Activated T-helper 1 cell treated with Interleukin-2 at 50 U/mL for 16 hours (primary cell): ENCODE measurements around the gene RAB33B.
"Not testable (repeated sequence)": the region's sequence is repeated elsewhere in the genome, so short reads cannot be mapped to it uniquely, and the experiment has no call there.

Experiments used
- DNase-seq: peaks from one replicate; pipeline ENCODE4 v3.0.0-alpha.2; 2020; ENCODE audit warnings: low read depth

RAB33B gene

DNA sequence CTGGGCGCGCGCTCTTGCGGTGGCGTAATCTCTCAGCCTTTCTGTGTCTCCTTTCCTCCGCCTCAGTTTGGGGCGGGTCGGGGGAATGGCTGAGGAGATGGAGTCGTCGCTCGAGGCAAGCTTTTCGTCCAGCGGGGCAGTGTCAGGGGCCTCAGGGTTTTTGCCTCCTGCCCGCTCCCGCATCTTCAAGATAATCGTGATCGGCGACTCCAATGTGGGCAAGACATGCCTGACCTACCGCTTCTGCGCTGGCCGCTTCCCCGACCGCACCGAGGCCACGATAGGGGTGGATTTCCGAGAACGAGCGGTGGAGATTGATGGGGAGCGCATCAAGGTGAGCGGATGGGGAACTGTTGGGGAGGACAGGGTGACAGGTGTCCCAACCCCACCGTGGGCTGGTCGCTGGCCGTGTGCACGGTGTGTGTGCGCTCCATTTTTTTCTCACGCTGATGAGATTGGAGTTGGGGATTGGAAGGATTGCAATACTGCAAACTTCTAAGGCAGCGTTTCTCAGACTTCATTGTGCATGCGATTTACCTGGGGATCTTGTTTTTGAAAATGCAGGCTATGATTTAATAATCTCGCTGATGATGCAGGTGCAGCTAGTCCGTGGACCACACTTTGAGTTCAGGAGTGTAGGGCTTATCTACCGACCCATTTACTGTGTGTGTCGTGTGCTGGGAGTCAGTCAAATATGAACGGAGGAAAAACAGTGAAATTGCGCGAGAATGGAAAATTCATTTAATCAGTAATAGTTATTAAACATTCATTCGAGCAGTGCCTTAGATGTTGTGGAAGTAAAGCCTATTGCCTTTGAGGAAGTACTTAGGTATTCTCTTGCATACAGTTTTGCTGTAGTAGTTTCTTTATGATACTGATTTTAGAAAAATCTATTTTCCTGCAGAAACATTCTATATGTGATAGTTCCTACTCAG, at the start of gene RAB33B:
Gene RAB33B, plus strand, starts transcription at position 11 of the 935 bp plus-strand sequence. Its CDS starts 75 bp downstream, at position 86.
- no peak for DNase-seq

DNA sequence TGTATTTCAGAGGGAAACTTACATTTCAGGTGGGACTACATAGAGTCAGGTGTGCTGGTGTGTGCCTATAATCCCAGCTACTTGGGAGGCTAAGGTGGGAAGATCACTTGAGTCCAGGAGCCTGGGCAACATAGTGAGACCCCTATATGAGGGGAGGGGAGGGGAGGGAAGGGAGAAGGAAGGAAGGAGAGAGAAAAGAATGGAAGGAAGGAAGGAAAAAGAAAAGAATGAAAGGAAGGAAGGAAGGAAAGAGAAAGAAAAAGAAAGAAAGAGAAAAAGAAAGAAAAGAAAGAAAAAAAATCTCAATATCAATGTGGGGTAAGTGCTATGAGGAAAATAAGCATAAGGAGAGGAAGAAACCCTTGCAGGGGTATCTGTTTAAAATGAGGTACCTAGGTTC, 43.6 kb upstream of the RAB33B start:
- no peak for DNase-seq

DNA sequence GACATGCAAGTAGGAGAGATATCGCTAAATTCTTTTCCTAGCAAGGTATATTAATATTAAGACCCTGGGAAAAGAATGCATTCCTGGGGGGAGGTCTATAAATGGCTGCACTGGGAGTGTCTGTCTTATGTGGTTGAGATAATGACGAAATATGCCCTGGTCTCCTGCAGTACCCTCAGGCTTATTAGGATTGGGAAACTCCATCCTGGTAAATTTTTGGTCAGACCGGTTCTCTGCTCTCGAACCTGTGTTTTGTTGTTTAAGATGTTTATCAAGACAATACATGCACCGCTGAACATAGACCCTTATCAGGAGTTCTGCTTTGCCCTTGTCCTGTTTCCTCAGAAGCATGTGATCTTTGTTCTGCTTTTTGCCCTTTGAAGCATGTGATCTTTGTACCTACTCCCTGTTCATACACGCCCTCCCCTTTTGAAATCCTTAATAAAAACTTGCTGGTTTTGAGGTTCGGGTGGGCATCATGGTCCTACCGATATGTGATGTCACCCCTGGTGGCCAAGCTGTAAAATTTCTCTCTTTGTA, 39.2 kb upstream of the RAB33B start:
- DNase-seq = not testable (repeated sequence)

DNA sequence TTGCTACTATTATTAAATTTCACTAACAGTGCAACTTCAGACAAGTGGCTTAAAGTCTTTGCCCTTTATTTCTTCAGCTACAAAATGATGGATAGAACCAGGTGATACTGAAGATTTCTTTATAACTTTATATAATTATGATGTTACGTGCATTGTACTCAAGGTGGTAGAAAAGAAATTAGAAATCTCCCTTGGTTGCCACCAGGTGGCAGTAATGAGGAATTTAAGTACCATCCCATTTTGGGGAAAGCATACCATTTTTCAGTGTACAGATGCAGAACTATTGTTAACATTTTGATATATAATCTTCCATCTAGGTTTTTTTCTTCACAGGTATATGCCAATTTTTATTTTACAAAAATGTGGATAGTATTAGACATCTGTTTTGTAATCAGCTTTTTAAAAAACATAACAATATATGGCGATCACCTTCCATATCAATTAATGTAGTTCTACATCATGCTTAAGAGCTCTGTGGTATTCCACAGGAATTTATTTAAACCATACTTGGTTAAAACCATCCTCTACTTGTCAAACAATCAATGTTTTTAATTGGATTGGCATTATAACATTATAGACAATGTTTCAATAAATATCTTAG, 37.7 kb upstream of the RAB33B start:
- DNase-seq = no peak

DNA sequence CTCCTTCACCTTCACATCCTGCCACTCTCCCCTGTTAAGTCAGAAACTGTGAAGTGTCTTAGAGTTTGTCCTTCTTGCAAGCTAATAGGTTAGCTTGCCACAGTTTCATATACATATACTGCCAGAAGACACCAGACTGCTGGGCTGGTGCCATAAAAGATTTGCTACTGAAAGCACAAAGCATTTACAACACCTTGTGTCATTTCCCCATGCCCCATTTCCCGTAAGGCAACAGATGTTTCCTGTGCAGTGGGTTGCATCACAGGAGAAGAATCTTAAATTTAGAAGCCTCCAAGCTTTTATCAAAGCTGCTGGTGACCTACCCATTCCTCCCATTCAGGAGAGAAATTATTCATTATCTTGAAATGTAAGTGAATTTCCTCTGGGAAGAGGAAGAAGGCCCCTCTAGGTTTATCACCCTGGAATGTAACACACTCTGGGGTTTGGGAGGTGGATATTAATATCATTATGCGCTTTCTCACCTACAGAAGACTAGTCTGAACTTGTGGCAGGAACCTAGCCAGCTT, 34.5 kb upstream of the RAB33B start:
- no peak for DNase-seq

DNA sequence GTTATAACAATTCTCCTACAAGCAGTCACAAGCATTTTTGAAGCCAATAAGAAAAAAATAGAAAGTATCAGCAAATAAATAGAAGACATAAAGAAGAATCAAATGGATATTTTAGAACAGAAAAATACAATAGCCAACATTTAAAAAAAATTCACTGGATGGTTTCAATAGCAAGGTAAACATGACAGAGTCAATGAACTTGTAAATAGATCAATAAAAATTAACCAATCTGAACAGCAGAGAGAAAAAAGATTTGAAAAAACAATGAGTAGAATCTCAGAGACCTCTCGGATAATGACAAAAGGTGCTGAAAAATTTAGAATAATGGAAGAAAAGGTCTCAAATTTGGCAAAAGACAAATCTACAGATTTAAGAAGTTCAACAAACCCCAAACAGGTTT, 33.3 kb upstream of the RAB33B start:
- no peak for DNase-seq

DNA sequence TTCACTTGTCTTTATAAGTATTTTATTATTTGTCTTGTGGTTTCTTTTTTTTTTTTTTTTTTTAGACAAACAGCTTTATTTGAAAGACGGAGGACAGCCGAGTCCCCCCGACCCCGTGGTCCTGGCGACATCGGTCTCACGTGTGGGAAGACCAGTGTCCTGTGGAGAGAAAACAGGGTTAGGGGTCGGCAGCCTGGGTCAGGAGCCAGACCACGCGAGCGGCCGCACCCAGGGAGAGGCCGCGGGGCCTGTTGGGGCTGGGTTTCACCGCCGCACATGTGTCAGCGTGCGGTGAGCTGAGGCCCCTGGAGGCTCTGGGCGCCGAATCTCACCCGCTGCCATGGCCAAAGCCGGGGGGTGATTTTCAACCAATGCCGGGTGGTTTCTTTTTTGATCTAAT, 17.8 kb upstream of the RAB33B start:
- DNase-seq = no peak

DNA sequence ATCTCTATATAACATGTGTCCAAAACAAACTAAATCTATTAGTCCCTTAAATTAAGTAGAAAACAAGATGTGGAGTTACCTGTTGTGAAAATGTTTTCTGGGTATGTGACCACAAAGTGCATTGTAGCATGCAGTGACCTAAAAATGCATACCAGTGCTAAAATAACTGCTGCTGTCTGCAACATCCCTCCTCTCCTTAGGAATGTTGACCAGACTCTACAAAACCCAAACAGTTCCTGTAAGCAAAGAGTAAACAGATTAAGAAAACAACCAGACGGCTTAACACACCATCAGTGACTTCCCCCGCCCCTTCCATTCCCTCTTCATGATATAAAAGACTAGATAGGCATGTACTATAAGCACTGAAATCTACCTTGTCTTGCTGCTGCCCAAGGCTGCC, 15.8 kb upstream of the RAB33B start:
- no peak for DNase-seq

DNA sequence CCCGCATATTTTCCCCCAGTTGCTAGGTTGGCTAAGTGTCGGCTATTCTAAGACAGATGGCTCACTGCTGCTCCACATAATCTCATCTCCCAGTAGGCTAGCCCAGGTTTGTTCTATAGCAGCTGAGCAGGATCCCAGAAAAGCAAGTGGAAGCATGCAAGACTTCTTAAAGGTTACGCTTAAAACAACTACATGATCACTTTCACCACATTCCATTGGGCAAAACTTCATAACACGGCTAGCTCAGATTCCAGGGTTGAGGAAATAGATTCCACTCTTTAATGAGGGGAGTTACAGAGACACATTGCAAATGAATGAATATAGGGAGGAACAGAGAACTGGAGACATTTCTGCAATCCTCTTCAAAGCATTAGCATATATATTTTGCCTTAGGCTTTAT, 12.9 kb upstream of the RAB33B start:
- DNase-seq = no peak

DNA sequence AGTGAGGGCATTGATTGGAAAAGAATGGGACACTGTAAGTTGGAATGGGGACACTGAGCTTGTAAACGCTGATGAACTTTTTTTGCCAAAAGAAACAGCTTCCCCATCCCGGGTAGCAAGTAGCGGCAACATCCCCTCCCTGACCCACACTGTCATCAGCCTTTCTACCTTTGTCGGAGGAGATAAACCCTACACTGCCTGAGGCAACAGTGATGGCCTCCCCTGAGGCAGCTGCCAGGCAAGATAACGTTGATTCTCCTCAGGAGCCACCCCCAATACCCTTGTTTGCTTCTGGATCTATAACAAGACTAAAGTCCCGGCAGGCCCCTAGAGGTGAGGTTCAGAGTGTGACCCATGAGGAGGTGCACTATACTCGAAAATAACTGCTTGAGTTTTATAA, 10.3 kb upstream of the RAB33B start:
- no peak for DNase-seq

DNA sequence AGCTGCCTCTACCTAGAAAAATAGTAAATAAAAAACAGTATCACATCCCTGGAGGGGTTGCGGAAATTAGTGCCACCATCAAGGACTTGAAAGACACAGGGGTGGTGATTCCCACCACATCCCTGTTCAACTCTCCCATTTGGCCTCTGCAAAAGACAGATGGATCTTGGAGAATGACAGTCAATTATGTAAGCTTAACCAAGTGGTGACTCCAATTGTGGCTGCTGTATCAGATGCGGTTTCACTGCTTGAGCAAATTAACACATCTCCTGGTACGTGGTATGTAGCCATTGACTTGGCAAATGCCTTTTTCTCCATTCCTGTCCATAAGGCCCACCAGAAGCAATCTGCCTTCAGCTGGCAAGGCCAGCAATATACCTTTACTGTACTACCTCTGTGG, 9.0 kb upstream of the RAB33B start:
- not testable (repeated sequence) for DNase-seq

DNA sequence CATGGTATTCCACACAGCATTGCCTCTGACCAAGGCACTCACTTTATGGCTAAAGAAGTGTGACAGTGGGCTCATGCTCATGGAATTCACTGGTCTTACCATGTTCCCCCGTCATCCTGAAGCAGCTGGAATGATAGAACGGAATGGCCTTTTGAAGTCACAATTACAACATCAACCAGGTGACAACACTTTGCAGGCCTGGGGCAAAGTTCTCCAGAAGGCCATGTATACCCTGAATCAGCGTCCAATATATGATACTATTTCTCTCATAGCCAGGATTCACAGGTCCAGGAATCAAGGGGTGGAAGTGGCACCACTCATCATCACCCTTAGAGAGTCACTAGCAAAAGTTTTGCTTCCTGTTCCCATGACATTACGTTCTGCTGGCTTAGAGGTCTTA, 6.8 kb upstream of the RAB33B start:
- not testable (repeated sequence) for DNase-seq

DNA sequence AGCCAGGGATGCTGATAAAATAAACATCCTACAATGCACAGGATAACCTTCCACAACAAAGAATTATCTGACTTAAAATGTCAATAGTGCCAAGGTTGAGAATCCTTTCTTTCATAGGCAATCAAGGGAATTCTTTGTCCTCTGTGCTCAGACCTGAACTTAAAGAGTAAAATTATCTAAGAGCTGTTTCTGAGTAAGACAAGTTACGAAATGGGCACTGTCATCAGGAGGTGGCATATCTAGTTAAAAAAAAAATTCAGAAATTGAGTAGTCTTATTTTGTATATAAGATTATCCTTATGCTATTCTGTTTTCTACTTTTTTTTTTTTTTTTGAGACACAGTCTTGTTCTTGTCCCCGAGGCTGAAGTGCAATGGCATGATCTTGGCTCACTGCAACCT, 3.3 kb upstream of the RAB33B start:
- DNase-seq = no peak

DNA sequence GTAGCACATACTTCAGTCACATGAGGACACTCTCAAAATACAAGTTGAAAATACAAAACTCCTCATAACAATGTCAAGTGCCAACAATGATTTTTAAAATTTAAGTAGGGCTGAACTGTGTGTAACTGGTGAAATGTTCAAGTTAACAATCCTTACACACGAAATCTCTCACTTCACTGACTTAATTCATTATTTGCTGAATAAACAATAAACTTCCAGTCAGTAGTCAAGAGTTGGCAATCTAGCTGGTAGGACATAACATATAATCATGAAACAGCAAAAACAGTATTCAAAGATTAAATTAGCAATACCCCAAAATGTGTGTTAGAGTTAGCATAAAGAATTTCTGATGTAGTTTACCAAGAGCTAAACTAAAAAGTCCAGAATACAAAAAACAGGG, 1.9 kb upstream of the RAB33B start:
- DNase-seq = no peak

DNA sequence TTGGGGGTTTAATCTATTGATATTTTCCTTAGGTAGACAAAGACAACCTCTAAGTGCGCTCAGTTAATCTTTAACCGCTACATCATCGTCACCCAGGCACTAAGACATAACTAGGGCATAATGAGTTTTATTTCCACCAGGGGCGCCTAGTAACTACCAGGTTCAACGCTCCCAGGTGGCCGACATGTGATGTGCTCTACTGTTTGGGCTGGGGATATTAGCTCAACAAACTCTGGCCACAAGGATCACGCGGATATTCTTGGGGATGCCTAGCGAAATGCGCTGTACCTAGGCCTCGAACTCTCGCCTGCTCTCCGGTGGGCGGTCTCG, 915 bp upstream of the RAB33B start:
- DNase-seq = peak; percentile 44

DNA sequence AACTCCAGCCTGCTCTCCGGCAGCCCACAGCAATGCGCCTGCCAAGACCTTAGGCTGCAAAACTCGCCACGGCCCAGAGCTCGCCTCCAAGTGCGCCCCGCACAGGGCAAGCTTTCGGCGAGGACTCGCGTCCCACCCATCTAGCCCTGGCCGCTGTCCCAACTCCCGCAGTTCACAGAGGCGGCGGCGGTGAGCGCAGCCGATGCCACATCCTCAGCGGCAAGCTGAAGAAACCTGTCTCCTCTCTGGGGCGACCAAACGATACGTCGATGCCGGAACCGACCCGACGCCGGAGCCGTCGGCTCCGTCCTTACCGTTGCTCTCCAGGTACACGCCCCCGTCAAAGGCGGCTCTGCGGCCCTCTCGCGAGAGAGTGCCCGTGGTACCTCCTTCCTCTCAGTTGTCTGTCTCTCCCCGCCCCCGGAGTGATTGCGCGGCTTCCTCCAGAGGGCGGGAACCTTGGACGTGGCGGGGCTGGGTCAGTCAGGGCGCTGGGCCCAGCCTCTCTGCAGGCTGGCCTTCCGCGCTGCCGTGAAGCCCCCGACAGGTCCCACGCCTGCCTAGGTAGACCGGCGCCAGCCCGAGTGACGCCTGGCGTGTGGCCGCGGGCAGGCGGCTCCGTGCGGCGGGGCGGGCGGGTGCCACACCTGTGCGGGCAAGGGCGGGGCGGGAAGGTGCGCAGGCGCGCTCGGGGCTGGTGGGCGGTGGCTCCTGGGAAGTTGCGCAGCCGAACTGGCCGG, 380 bp upstream of the RAB33B start:
- DNase-seq = peak; percentile 92

DNA sequence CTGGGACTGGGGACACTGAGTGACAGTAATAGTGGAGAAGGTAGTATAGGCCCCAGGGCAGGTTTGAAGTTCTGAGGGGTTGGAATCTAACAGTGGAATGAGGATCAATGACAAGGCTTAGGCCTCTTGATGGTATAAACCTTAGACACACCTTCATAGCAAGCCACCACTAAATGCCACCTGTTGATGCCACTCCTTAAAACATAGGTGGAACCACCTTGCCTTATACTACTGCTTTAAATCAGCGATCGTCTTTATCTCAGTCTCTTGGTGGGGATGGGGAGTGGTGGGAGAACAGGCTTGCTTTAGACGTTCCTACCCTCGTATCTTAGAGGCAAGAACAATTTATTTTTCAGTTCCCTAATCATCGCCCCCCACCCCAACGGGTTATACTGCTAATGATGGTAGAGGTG, 1.2 kb downstream of the RAB33B start:
- DNase-seq = no peak

DNA sequence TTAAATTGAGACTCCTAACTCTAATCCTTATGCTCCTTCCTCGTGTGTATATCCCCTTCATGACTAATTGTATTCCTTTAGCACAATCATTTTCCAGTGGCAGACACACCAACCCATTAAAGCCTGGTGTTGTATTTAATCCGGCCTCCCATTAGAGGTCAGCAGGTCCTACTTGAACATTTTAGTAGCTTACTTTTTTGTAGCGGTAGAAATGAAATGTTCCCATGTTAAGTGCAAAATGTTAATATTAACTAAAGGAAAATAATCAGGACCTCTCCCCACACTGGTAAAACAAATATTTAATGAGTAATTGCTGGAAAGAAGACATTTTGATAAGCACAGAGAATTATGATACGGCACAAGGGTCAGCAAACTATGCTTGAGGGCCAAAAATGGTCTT, 3.4 kb downstream of the RAB33B start:
- DNase-seq = no peak

DNA sequence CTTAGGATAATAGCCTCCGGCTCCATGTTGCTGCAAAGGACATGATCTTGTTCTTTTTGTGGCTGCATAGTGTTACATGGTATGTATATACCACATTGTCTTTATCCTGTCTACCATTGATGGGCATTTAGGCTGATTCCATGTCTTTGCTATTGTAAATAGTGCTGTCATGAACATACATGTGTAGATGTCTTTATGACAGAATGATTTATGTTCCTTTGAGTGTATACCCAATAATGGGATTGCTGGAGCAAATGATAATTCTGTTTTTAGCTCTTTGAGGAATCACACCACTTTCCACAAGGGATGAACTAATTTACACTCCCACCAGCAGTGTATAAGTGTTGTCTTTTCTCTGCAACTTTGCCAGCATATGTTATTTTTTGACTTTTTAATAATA, 4.6 kb downstream of the RAB33B start:
- no peak for DNase-seq

DNA sequence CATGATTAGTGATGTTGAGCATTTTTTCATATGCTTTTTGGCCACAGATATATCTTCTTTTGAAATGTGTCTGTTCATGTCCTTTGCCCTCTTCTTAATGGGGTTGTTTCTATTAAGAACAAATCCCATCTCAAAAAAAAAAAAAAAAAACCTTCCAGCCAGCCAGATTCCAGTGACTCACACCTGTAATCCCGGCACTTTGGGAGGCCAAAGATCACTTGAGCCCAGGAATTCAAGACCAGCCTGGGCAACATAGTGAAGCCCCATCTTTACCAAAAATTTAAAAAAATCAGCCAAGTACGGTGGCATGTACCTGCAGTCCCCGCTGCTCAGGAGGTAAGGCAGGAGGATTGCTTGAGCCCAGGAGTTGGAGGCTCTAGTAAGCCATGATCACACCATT, 5.1 kb downstream of the RAB33B start:
- no peak for DNase-seq

DNA sequence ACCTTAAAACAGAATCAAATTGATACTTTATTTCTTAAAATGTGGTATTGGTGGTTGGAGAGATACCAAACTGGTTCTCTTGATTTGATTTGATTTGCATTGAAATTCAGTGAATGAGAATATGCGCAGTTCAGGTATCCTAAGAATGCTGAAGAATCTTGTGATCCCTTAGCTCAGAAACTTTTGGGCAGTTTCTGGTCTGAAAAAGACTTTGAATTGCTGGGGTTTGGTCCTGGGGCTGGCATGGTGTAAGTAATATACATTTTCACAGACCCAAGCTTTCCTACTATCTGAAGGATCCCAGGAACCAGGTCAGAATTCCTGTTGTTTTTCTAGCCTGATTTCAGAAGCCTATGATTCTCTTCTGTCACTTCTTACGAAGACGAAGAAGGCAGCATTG, 6.6 kb downstream of the RAB33B start:
- no peak for DNase-seq

DNA sequence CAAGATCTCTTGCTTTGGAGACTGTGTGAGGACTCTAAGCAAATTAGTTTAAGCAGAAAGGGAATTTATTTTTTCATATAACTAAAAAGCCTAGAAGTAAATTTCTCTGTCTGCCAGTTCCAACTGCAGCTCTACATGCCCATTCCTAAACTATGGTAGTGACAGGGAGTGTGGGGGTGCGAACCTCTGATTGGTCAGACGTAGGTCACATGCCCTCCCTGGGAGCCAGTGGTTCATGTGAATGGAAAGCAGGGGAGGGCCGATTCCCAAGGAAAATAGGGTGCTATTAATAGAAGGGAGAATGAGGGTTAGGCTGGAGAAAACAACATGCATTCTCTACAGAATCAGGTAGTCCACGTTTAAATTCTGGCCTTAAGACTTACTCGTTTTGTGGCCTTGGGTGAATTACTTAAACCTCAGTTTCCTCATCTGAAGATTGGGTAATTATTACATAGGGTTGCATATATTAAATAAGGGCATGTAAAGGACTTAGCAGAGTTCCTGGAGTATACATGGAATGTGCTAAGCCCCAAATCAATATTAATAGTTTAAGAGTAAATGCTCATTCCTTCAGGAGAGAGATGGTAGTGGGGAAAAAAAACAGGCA, 7.2 kb downstream of the RAB33B start:
- no peak for DNase-seq
